Fibroblast of mammary gland (primary cell): ENCODE data around the gene NFKBIE.
A peak's percentile ranks its signal among the peaks of the same experiment; 100 is the strongest.

Source experiments
- DNase-seq: peaks from one replicate; pipeline ENCODE4 v3.0.0-alpha.2; 2010; ENCODE audit warnings: low read depth
- H3K4me3 ChIP-seq: 2 replicates; pipeline ENCODE4 v1.5.1; 2011; ENCODE audit warnings: low read depth, mild to moderate bottlenecking, low read length, moderate library complexity; ENCODE audit not compliant: control insufficient read depth
- CTCF ChIP-seq: conservative IDR thresholded peaks from 2 replicates; pipeline ENCODE4 v1.5.1; 2011; ENCODE audit warnings: low read depth, low read length, inconsistent platforms; ENCODE audit not compliant: control insufficient read depth, insufficient read depth

Gene NFKBIE

GRCh38 chr6:44297063-44298038 lies 32.0 kb upstream of the NFKBIE start:
- DNase-seq, result no peak
- peak overlapping the region; percentile 13 for H3K4me3 ChIP-seq
- TF ChIP-seq CTCF, result no peak

- TF ChIP-seq CTCF, result no peak
- DNase-seq, result no peak
- no peak overlapping the region for H3K4me3 ChIP-seq
Measured at GRCh38 chr6:44294832-44295791, 29.8 kb upstream of the NFKBIE start.

- no peak for TF ChIP-seq CTCF
- no peak overlapping the region for H3K4me3 ChIP-seq
- no peak for DNase-seq
Measured at GRCh38 chr6:44292661-44293365, 27.5 kb upstream of the NFKBIE start.

- no peak overlapping the region for H3K4me3 ChIP-seq
Measured at GRCh38 chr6:44291841-44292240, 26.5 kb upstream of the NFKBIE start.

GRCh38 chr6:44289726-44290260 lies 24.4 kb upstream of the NFKBIE start:
- H3K4me3 ChIP-seq, result no peak overlapping the region
- DNase-seq, result no peak
- no peak for TF ChIP-seq CTCF

More at GRCh38 chr6:44291841-44292240, 26.5 kb upstream of the NFKBIE start:
- TF ChIP-seq CTCF, result no peak
- DNase-seq, result no peak

- no peak for TF ChIP-seq CTCF
- H3K4me3 ChIP-seq, result no peak overlapping the region
- DNase-seq, result no peak
Measured at GRCh38 chr6:44286747-44287146, 21.4 kb upstream of the NFKBIE start.
